HepG2 (cell line): ENCODE results near the gene SCART1. TPM values are rescaled to one million over a fixed set of nuclear protein-coding genes. Genes with fewer than 3 reads are reported as not detected.

Experiments
- ATAC-seq: fragments of 200-7000 bp; cut with Tn5 transposase; 3 replicates; pipeline ENCODE4 v1.9.1; 2020; ENCODE audit warnings: mild to moderate bottlenecking, moderate library complexity
- BruUV-seq: library from RNA; stranded (reverse); fragments of 400-500 nt; replicated peaks from 2 replicates; lab custom pipeline; 2021; lab: Mats Ljungman, UMichigan
- CTCF ChIA-PET: fragments of 300-600 bp; formaldehyde crosslinking; extraction: SDS; loops from one replicate; lab custom pipeline; 2021; ENCODE audit warnings: low total read pairs, inconsistent platforms, low intra/inter-chr PET ratio; lab: Yijun Ruan, JAX
- POLR2A ChIA-PET: fragments of 350-600 bp; sonication (Branson Sonifier 250); formaldehyde crosslinking; loops from one replicate; lab custom pipeline; 2020; ENCODE audit warnings: antibody characterized with exemption, inconsistent platforms; lab: Yijun Ruan, JAX
- DNase-seq: peaks from one replicate; pipeline ENCODE4 v3.0.0-alpha.2; 2015; ENCODE audit warnings: low spot score
- FAIRE-seq: peaks from 3 replicates; lab custom pipeline; 2011; peaks lifted over from hg19 to GRCh38; lab: Jason Lieb, UNC
- H2AFZ ChIP-seq: one replicate; pipeline ENCODE4 v1.6.1; 2011; ENCODE audit warnings: low read length, inconsistent platforms
- H3K27ac ChIP-seq: fragments of 300-600 bp; 3 replicates; pipeline ENCODE4 v1.8.0; 2011; ENCODE audit warnings: mixed run types, mild to moderate bottlenecking, mixed read lengths, low read length, inconsistent platforms; ENCODE audit not compliant: insufficient read depth; ENCODE audit errors: extremely low read length
- H3K27me3 ChIP-seq, 2 experiments: fragments of 200-600 bp in 1 of 2; 2 replicates in 1 of 2; 3 replicates in 1 of 2; pipeline versions ENCODE4 v1.6.0 to v1.8.0; 2011; ENCODE audit warnings: low read length in 2 of 2, mild to moderate bottlenecking in 2 of 2, moderate library complexity in 2 of 2, inconsistent platforms in 1 of 2; ENCODE audit not compliant: insufficient read depth in 2 of 2, control insufficient read depth in 1 of 2
- H3K36me3 ChIP-seq, 2 experiments: fragments of 200-600 bp in 1 of 2; replicated peaks in 1 of 2; 2 replicates in 1 of 2; 3 replicates in 1 of 2; pipeline versions ENCODE4 v1.5.1 to v1.8.0; 2011; ENCODE audit warnings: low read length in 2 of 2, inconsistent platforms in 1 of 2; ENCODE audit not compliant: insufficient read depth in 2 of 2, control insufficient read depth in 1 of 2
- H3K4me1 ChIP-seq: 2 replicates; pipeline ENCODE4 v1.5.1; 2012; ENCODE audit warnings: low read length, inconsistent platforms; ENCODE audit not compliant: insufficient read depth
- H3K4me2 ChIP-seq: 2 replicates; pipeline ENCODE4 v1.6.0; 2011; ENCODE audit warnings: low read depth, low read length, inconsistent platforms
- H3K4me3 ChIP-seq, 3 experiments: fragments of 200-600 bp in 1 of 3; sonication (generic), shearing (Covaris generic) in 1 of 3; replicated peaks in 1 of 3; 2 replicates each; pipeline ENCODE4 v1.5.1; 2011 to 2016; ENCODE audit warnings: low read length in 3 of 3, inconsistent platforms in 2 of 3, low read depth in 2 of 3, mild to moderate bottlenecking in 2 of 3, control low read depth in 1 of 3, mixed read lengths in 1 of 3; ENCODE audit not compliant: insufficient read depth in 1 of 3
- H3K79me2 ChIP-seq: one replicate; pipeline ENCODE4 v1.6.1; 2011; ENCODE audit warnings: low read length, inconsistent platforms; ENCODE audit not compliant: insufficient read depth
- H3K9ac ChIP-seq: 2 replicates; pipeline ENCODE4 v1.6.0; 2011; ENCODE audit warnings: mild to moderate bottlenecking, low read depth, low read length, inconsistent platforms; ENCODE audit not compliant: insufficient read depth
- H3K9me3 ChIP-seq: 2 replicates; pipeline ENCODE4 v1.5.1; 2012; ENCODE audit warnings: mild to moderate bottlenecking, low read length
- H4K20me1 ChIP-seq: 2 replicates; pipeline ENCODE4 v1.6.0; 2011; ENCODE audit warnings: inconsistent platforms, mild to moderate bottlenecking, low read length, moderate library complexity; ENCODE audit not compliant: insufficient read depth
- AFF4 ChIP-seq: sonication (generic); formaldehyde crosslinking; IDR thresholded peaks from 2 replicates; pipeline ENCODE4 v1.4.0; 2020; ENCODE audit warnings: missing genetic modification reagents
- E2F2 ChIP-seq: sonication (generic); formaldehyde crosslinking; IDR thresholded peaks from 2 replicates; pipeline ENCODE4 v1.4.0; 2020; ENCODE audit warnings: missing genetic modification reagents, borderline replicate concordance
- ELF3 ChIP-seq: IDR thresholded peaks from 2 replicates; pipeline ENCODE4 v1.6.1; 2016; ENCODE audit warnings: missing genetic modification reagents, missing compliant biosample characterization
- HNRNPLL ChIP-seq: fragments of 200-400 bp; formaldehyde crosslinking; IDR thresholded peaks from 2 replicates; pipeline ENCODE4 v1.6.1; 2017; ENCODE audit warnings: mild to moderate bottlenecking, low read depth, low read length; ENCODE audit not compliant: poor library complexity, severe bottlenecking
- HOXA5 ChIP-seq: sonication (generic); formaldehyde crosslinking; IDR thresholded peaks from 2 replicates; pipeline ENCODE4 v1.4.0; 2020; ENCODE audit warnings: missing genetic modification reagents
- IRF1 ChIP-seq: sonication (generic); formaldehyde crosslinking; IDR thresholded peaks from 2 replicates; pipeline ENCODE4 v1.4.0; 2020; ENCODE audit warnings: low read depth, mild to moderate bottlenecking, missing genetic modification reagents
- NFKBIZ ChIP-seq: IDR thresholded peaks from 2 replicates; pipeline ENCODE4 v1.6.1; 2018; ENCODE audit warnings: missing genetic modification reagents, missing compliant biosample characterization
- PAF1 ChIP-seq: IDR thresholded peaks from 2 replicates; pipeline ENCODE4 v1.6.1; 2016; ENCODE audit warnings: missing genetic modification reagents, missing compliant biosample characterization
- RNF219 ChIP-seq: sonication (generic); formaldehyde crosslinking; IDR thresholded peaks from 2 replicates; pipeline ENCODE4 v1.5.0; 2020; ENCODE audit warnings: mild to moderate bottlenecking, missing genetic modification reagents
- TFDP2 ChIP-seq: sonication (generic); formaldehyde crosslinking; IDR thresholded peaks from 2 replicates; pipeline ENCODE4 v1.4.0; 2020; ENCODE audit warnings: missing genetic modification reagents
- ZNF264 ChIP-seq: sonication (generic); formaldehyde crosslinking; IDR thresholded peaks from 2 replicates; pipeline ENCODE4 v1.4.0; 2020; ENCODE audit warnings: missing genetic modification reagents
- ZNF362 ChIP-seq: sonication (generic); formaldehyde crosslinking; IDR thresholded peaks from 2 replicates; pipeline ENCODE4 v1.4.0; 2020; ENCODE audit warnings: missing genetic modification reagents, mild to moderate bottlenecking, borderline replicate concordance
- ZNF703 ChIP-seq: sonication (generic); formaldehyde crosslinking; IDR thresholded peaks from 2 replicates; pipeline ENCODE4 v1.5.1; 2020; ENCODE audit warnings: missing genetic modification reagents, mild to moderate bottlenecking, moderate library complexity, borderline replicate concordance
- WGBS: methylation state at CpG from one replicate; pipeline ENCODE4 v1.1.6; 2017; ENCODE audit warnings: low lambda C conversion rate; 5-methylcytosine and 5-hydroxymethylcytosine counted together
- in situ Hi-C: cut with HindIII; loops from 2 replicates; pipeline ENCODE4 v1.10.0; 2017; ENCODE audit warnings: low pct_unique_long_range_greater_than_20kb; ENCODE audit not compliant: extremely low pct_ligation_motif_present
- intact Hi-C: fragments of 100-400 bp; cut with micrococcal nuclease; formaldehyde crosslinking; loops from one replicate; pipeline ENCODE4 v1.10.0; 2022; ENCODE audit not compliant: unreplicated experiment
- polyA plus RNA-seq, 8 experiments: library from polyadenylated mRNA; depleted of rRNA in 3 of 8; stranded (reverse) in 7 of 8; unstranded in 1 of 8; fragments of >200 nt; fragmentation: Illumina TruSeq in 4 of 8; extraction: Trizol in 4 of 8; gene quantifications; 2 replicates each; pipeline versions ENCODE4 v1.2.1 to v1.2.3, GENCODE V29; 2011 to 2016; ENCODE audit warnings: low read depth in 4 of 8, missing spikeins in 1 of 8, mixed read lengths in 1 of 8; ENCODE audit not compliant: insufficient read depth in 1 of 8
- total RNA-seq, 5 experiments: library from RNA; depleted of rRNA; stranded (reverse); fragments of >200 nt; fragmentation: Illumina TruSeq; extraction: Trizol; gene quantifications; 2 replicates each; pipeline ENCODE4 v1.2.3, GENCODE V29; 2016; ENCODE audit warnings: low read depth in 1 of 5

Gene SCART1
- total and polyA plus RNA-seq, 2 of the 13 experiments (the other 11 are each of a cell fraction or from before 2014, with no cell fraction given): 0.46 to 1.1 TPM

GRCh38 chr10:133458710-133459453 is 5.1 kb downstream of the SCART1 start:
- Histone ChIP-seq H2AFZ (no peak overlapping the region), H3K79me2 (no peaks in the 10 kb centered on the region), H3K9me3 (no peaks in the 10 kb centered on the region), H4K20me1 (no peaks in the 10 kb centered on the region), H3K4me1 (no peaks in the 10 kb centered on the region), H3K27me3 (no peaks in the 10 kb centered on the region), H3K27ac (no peak overlapping the region), H3K4me3 (no peak overlapping the region), H3K36me3 (no peaks in the 10 kb centered on the region), H3K4me2 (no peak overlapping the region), H3K9ac (no peak overlapping the region)
- intact Hi-C loops (no loop called here), in situ Hi-C loops (no loop called here)
- POLR2A ChIA-PET: no interaction called here
- no peak for FAIRE-seq
- CTCF ChIA-PET: no interaction called here
- BruUV-seq: no TSS peak
- 71% methylated on average over 14 of the region's 21 CpGs for WGBS
- ATAC-seq: no peak
- no peak for DNase-seq
- TF ChIP-seq E2F2 (CRISPR knock-in tag) (no peak), TFDP2 (no peak), AFF4 (CRISPR knock-in tag) (no peak), NFKBIZ (no peak), HOXA5 (CRISPR knock-in tag) (no peak), IRF1 (CRISPR knock-in tag) (no peak), PAF1 (CRISPR knock-in tag) (no peak), HNRNPLL (no peak), ZNF362 (CRISPR knock-in tag) (no peak), ZNF703 (CRISPR knock-in tag) (no peak), ELF3 (no peak), ZNF264 (CRISPR knock-in tag) (no peak), RNF219 (CRISPR knock-in tag) (no peak)
